HCT116 (cell line): ENCODE results near the gene KRT83. TPM values are rescaled to one million over a fixed set of nuclear protein-coding genes. Genes with fewer than 3 reads are reported as not detected.

Source experiments
- ATAC-seq: fragments of 200-7000 bp; cut with Tn5 transposase; 2 replicates; pipeline ENCODE4 v1.9.1; 2020; ENCODE audit warnings: mild to moderate bottlenecking, moderate library complexity
- BruUV-seq: library from RNA; stranded (reverse); fragments of 400-500 nt; replicated peaks from 2 replicates; lab custom pipeline; 2021; lab: Mats Ljungman, UMichigan
- CTCF ChIA-PET: fragments of 300-600 bp; sonication (Branson Sonifier 250); formaldehyde crosslinking; loops from one replicate; lab custom pipeline; 2021; ENCODE audit warnings: antibody characterized with exemption; lab: Charles Lee
- POLR2A ChIA-PET: fragments of 300-600, 350-600 bp; sonication (Branson Sonifier 250); formaldehyde crosslinking; loops from one replicate; lab custom pipeline; 2021; ENCODE audit warnings: antibody characterized with exemption; lab: Charles Lee
- RAD21 ChIA-PET, 2 experiments: fragments of 300-600 bp; sonication (Branson Sonifier 250); formaldehyde crosslinking; loops; one replicate each; lab custom pipeline; 2023; ENCODE audit warnings: low total read pairs in 2 of 2; ENCODE audit not compliant: uncharacterized antibody in 2 of 2, unreplicated experiment in 2 of 2, low non-redundant PET in 1 of 2; lab: Charles Lee
- DNase-seq: peaks from one replicate; pipeline ENCODE4 v3.0.0-alpha.2; 2010; ENCODE audit warnings: low read depth, low spot score
- H2AFZ ChIP-seq: fragments of 200-600 bp; shearing (Covaris generic), sonication (generic); 2 replicates; pipeline ENCODE4 v1.6.1; 2017; ENCODE audit warnings: low read depth, mixed run types, mixed read lengths, antibody characterized with exemption, low read length; ENCODE audit not compliant: poor library complexity, severe bottlenecking
- H3K27ac ChIP-seq: 2 replicates; pipeline ENCODE4 v1.5.1; 2012; ENCODE audit warnings: low read depth, low read length
- H3K27me3 ChIP-seq: fragments of 200-600 bp; sonication (generic); 2 replicates; pipeline ENCODE4 v1.6.1; 2016; ENCODE audit warnings: mixed run types, low read length, mixed read lengths; ENCODE audit not compliant: insufficient read depth
- H3K36me3 ChIP-seq, 2 experiments: fragments of 200-500 bp in 1 of 2; fragments of 200-600 bp in 1 of 2; sonication (Bioruptor generic) in 1 of 2; sonication (generic) in 1 of 2; 2 replicates each; pipeline versions ENCODE4 v1.5.1 to v1.6.1; 2014 to 2016; ENCODE audit warnings: low read length in 2 of 2, inconsistent platforms in 1 of 2, mixed read lengths in 1 of 2, mixed run types in 1 of 2; ENCODE audit not compliant: insufficient read depth in 2 of 2, control insufficient read depth in 1 of 2
- H3K4me1 ChIP-seq, 2 experiments: fragments of 200-600 bp in 1 of 2; sonication (generic) in 1 of 2; 2 replicates each; pipeline versions ENCODE4 v1.5.1 to v1.6.1; 2012 to 2017; ENCODE audit warnings: low read length in 2 of 2, inconsistent platforms in 1 of 2, mild to moderate bottlenecking in 1 of 2, mixed read lengths in 1 of 2, mixed run types in 1 of 2, moderate library complexity in 1 of 2; ENCODE audit not compliant: insufficient read depth in 2 of 2, control insufficient read depth in 1 of 2
- H3K4me2 ChIP-seq: fragments of 200-600 bp; sonication (generic); 2 replicates; pipeline ENCODE4 v1.6.1; 2017; ENCODE audit warnings: mixed run types, low read length, mixed read lengths
- H3K4me3 ChIP-seq, 2 experiments: fragments of 200-600 bp in 1 of 2; sonication (generic) in 1 of 2; replicated peaks in 1 of 2; 2 replicates each; pipeline ENCODE4 v1.5.1; 2011 to 2016; ENCODE audit warnings: low read length in 2 of 2, control low read depth in 1 of 2, low read depth in 1 of 2, mild to moderate bottlenecking in 1 of 2, mixed read lengths in 1 of 2, mixed run types in 1 of 2
- H3K79me2 ChIP-seq: fragments of 200-600 bp; sonication (generic); 2 replicates; pipeline ENCODE4 v1.6.1; 2017; ENCODE audit warnings: mild to moderate bottlenecking, mixed run types, low read length, moderate library complexity, mixed read lengths; ENCODE audit not compliant: insufficient read depth
- H3K9ac ChIP-seq: fragments of 200-600 bp; sonication (generic); 2 replicates; pipeline ENCODE4 v1.6.1; 2016; ENCODE audit warnings: low read length, mixed read lengths
- H3K9me2 ChIP-seq: fragments of 200-600 bp; sonication (generic), shearing (Covaris generic); 2 replicates; pipeline ENCODE4 v1.6.1; 2017; ENCODE audit warnings: mixed run types, mild to moderate bottlenecking, moderate library complexity; ENCODE audit not compliant: insufficient read depth
- H3K9me3 ChIP-seq, 2 experiments: fragments of 200-500 bp in 1 of 2; fragments of 200-600 bp in 1 of 2; sonication (Bioruptor generic) in 1 of 2; sonication (generic) in 1 of 2; 2 replicates each; pipeline ENCODE4 v1.6.1; 2014 to 2017; ENCODE audit warnings: low read length in 2 of 2, mixed read lengths in 2 of 2, inconsistent platforms in 1 of 2, low read depth in 1 of 2, mild to moderate bottlenecking in 1 of 2, mixed run types in 1 of 2, moderate library complexity in 1 of 2; ENCODE audit not compliant: control insufficient read depth in 1 of 2, insufficient read depth in 1 of 2
- H4K20me1 ChIP-seq: fragments of 200-600 bp; sonication (generic), shearing (Covaris generic); 2 replicates; pipeline ENCODE4 v1.6.1; 2017; ENCODE audit warnings: mixed run types, mild to moderate bottlenecking, moderate library complexity; ENCODE audit not compliant: insufficient read depth
- CEBPB ChIP-seq: IDR thresholded peaks from 2 replicates; pipeline ENCODE4 v1.6.1; 2012; ENCODE audit warnings: low read depth
- EGR1 ChIP-seq: IDR thresholded peaks from 2 replicates; pipeline ENCODE4 v1.6.1; 2012; ENCODE audit warnings: low read depth
- ELF1 ChIP-seq: IDR thresholded peaks from 2 replicates; pipeline ENCODE4 v1.6.1; 2012; ENCODE audit warnings: low read depth, borderline replicate concordance
- EZH2 ChIP-seq: fragments of 200-600 bp; sonication (generic); IDR thresholded peaks from 2 replicates; pipeline ENCODE4 v1.6.1; 2017; ENCODE audit warnings: antibody characterized with exemption, mixed run types
- EZH2phosphoT487 ChIP-seq: fragments of 200-600 bp; IDR thresholded peaks from 2 replicates; pipeline ENCODE4 v1.6.1; 2018; ENCODE audit warnings: antibody characterized with exemption, borderline replicate concordance
- JUND ChIP-seq: IDR thresholded peaks from 2 replicates; pipeline ENCODE4 v1.6.1; 2012
- POLR2AphosphoS5 ChIP-seq: IDR thresholded peaks from 2 replicates; pipeline ENCODE4 v1.6.1; 2011; ENCODE audit warnings: mild to moderate bottlenecking, low read depth, low read length, moderate library complexity
- RAD21 ChIP-seq: IDR thresholded peaks from 2 replicates; pipeline ENCODE4 v1.6.1; 2012; ENCODE audit warnings: low read depth, mild to moderate bottlenecking
- SIN3A ChIP-seq: IDR thresholded peaks from 2 replicates; pipeline ENCODE4 v1.6.1; 2012; ENCODE audit warnings: low read depth
- SP1 ChIP-seq: IDR thresholded peaks from 2 replicates; pipeline ENCODE4 v1.6.1; 2012; ENCODE audit warnings: low read depth
- SRF ChIP-seq: IDR thresholded peaks from 2 replicates; pipeline ENCODE4 v1.6.1; 2012; ENCODE audit warnings: low read depth
- TCF7L2 ChIP-seq: IDR thresholded peaks from 2 replicates; pipeline ENCODE4 v1.7.0; 2011; ENCODE audit warnings: borderline replicate concordance, inconsistent platforms; ENCODE audit not compliant: insufficient read depth, insufficient read length; ENCODE audit errors: extremely low read depth
- ZFX ChIP-seq: fragments of 450-650 bp; IDR thresholded peaks from 2 replicates; pipeline ENCODE4 v1.6.1; 2017
- ZNF274 ChIP-seq: fragments of 200-500 bp; sonication (Bioruptor generic); IDR thresholded peaks from 2 replicates; pipeline ENCODE4 v1.6.1; 2014; ENCODE audit warnings: mild to moderate bottlenecking, low read depth, low read length, inconsistent platforms
- intact Hi-C: fragments of 100-400 bp; cut with micrococcal nuclease; formaldehyde crosslinking; loops from 2 replicates; pipeline ENCODE4 v1.10.0; 2022
- total RNA-seq: library from RNA; stranded (reverse); gene quantifications from one replicate; pipeline ENCODE4 v1.2.1, GENCODE V29; 2021; ENCODE audit not compliant: unreplicated experiment
- TF ChIP-seq, protein P1 (sequence below): IDR thresholded peaks from 2 replicates; pipeline ENCODE4 v1.6.1; 2011; ENCODE audit warnings: mild to moderate bottlenecking, low read length, moderate library complexity; ENCODE audit not compliant: insufficient replicate concordance; ENCODE audit errors: extremely low read depth
- TF ChIP-seq, protein P2 (sequence below), 3 experiments: fragments of 200-600 bp in 1 of 3; sonication (generic) in 1 of 3; IDR thresholded peaks in 2 of 3; conservative IDR thresholded peaks in 1 of 3; 2 replicates each; pipeline ENCODE4 v1.5.1; 2012 to 2017; ENCODE audit warnings: low read depth in 2 of 3, low read length in 2 of 3, antibody characterized with exemption in 1 of 3, borderline replicate concordance in 1 of 3, control low read depth in 1 of 3, mild to moderate bottlenecking in 1 of 3, mixed read lengths in 1 of 3, mixed run types in 1 of 3, moderate library complexity in 1 of 3; ENCODE audit not compliant: insufficient read depth in 1 of 3
- TF ChIP-seq, protein P3 (sequence below): IDR thresholded peaks from 2 replicates; pipeline ENCODE4 v1.6.1; 2012
- TF ChIP-seq, protein P4 (sequence below): IDR thresholded peaks from 2 replicates; pipeline ENCODE4 v1.6.1; 2012

Gene KRT83
- total RNA-seq, 1 experiment from 2014 or later: not detected

DNA sequence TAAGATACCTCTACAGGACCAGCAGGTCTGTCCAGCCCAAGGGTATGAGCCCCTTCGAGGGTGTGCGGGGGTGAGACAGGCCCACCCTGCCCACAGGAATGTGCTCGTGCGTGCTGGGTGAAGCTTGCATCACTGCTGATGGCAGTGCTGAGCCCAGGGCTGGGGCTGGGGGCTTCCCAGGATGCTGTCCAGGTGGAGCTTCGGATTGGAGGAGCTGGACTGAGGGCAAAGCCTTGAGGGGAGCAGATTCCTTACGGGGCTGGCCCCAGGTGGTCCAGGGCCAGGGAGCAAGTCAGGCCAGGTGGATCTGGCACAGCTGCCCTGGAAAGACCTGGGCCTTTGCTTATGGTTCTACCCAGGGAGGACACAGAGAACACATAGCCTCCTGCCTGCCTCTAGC lies 48.6 kb upstream of the KRT83 start (continued):
- TF ChIP-seq, protein P1, sequence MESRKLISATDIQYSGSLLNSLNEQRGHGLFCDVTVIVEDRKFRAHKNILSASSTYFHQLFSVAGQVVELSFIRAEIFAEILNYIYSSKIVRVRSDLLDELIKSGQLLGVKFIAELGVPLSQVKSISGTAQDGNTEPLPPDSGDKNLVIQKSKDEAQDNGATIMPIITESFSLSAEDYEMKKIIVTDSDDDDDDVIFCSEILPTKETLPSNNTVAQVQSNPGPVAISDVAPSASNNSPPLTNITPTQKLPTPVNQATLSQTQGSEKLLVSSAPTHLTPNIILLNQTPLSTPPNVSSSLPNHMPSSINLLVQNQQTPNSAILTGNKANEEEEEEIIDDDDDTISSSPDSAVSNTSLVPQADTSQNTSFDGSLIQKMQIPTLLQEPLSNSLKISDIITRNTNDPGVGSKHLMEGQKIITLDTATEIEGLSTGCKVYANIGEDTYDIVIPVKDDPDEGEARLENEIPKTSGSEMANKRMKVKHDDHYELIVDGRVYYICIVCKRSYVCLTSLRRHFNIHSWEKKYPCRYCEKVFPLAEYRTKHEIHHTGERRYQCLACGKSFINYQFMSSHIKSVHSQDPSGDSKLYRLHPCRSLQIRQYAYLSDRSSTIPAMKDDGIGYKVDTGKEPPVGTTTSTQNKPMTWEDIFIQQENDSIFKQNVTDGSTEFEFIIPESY: no peak
- no peak for TF ChIP-seq POLR2AphosphoS5

DNA sequence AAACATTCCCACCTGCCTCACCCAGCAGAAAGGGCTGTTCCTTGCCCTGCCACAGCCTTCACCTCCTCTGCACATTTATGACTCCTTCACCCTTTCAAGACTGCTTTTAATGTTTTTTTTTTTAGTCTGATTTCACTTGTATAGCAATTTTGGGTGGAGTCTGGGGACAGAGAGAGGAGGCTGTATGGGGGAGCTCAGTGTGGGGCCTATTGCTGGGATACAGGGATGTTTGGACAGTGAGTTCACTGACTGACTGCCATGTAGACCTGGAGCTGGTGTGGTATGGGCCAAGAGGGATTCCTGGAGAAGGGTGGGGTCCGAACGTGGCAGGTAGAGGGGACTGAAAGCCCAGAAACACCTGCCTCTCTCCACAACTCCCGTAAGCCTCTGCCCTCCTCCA lies 48.0 kb upstream of the KRT83 start:
- DNase-seq (no peak), ATAC-seq (no peak)
- Histone ChIP-seq H4K20me1 (no peaks in the 10 kb centered on the region), H2AFZ (no peak overlapping the region), H3K4me2 (no peak overlapping the region), H3K4me1 (peaks cover 0 to 2% of the 10 kb centered on the region in 2 experiments; a peak in 1 of 4 replicates), H3K9ac (no peak overlapping the region), H3K27ac (no peak overlapping the region), H3K79me2 (no peaks in the 10 kb centered on the region), H3K9me3 (peaks cover 0 to 7% of the 10 kb centered on the region in 2 experiments; a peak in 1 of 4 replicates), H3K9me2 (no peaks in the 10 kb centered on the region), H3K4me3 (no peak overlapping the region), H3K36me3 (no peaks in the 10 kb centered on the region), H3K27me3 (no peaks in the 10 kb centered on the region)
- CTCF ChIA-PET: interaction anchor here (1.0 to 1.2 kb wide), 2 partner anchors 225 to 501 kb away, joined by 3 to 5 read pairs; no protein-coding TSS in a partner anchor
- TF ChIP-seq, protein P2, sequence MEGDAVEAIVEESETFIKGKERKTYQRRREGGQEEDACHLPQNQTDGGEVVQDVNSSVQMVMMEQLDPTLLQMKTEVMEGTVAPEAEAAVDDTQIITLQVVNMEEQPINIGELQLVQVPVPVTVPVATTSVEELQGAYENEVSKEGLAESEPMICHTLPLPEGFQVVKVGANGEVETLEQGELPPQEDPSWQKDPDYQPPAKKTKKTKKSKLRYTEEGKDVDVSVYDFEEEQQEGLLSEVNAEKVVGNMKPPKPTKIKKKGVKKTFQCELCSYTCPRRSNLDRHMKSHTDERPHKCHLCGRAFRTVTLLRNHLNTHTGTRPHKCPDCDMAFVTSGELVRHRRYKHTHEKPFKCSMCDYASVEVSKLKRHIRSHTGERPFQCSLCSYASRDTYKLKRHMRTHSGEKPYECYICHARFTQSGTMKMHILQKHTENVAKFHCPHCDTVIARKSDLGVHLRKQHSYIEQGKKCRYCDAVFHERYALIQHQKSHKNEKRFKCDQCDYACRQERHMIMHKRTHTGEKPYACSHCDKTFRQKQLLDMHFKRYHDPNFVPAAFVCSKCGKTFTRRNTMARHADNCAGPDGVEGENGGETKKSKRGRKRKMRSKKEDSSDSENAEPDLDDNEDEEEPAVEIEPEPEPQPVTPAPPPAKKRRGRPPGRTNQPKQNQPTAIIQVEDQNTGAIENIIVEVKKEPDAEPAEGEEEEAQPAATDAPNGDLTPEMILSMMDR (IDR thresholded peaks at IDR 0.05 in 2 of 3, conservative IDR thresholded peaks at IDR 0.05 in 1 of 3; ENCODE audit: borderline replicate concordance in 1 of 3, insufficient read depth in 1 of 3, low read depth in 2 of 3, low read length in 2 of 3): no peak
- TF ChIP-seq, protein P3, sequence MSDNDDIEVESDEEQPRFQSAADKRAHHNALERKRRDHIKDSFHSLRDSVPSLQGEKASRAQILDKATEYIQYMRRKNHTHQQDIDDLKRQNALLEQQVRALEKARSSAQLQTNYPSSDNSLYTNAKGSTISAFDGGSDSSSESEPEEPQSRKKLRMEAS: no peak
- no peak for TF ChIP-seq ZNF274
- TF ChIP-seq, protein P1: no peak
- no peak for TF ChIP-seq JUND
- no peak for TF ChIP-seq EZH2phosphoT487
- TF ChIP-seq EGR1: no peak
- no peak for TF ChIP-seq ELF1
- TF ChIP-seq SP1: no peak
- no peak for TF ChIP-seq RAD21
- no peak for TF ChIP-seq SIN3A
- TF ChIP-seq ZFX: no peak
- TF ChIP-seq EZH2: no peak
- TF ChIP-seq, protein P4, sequence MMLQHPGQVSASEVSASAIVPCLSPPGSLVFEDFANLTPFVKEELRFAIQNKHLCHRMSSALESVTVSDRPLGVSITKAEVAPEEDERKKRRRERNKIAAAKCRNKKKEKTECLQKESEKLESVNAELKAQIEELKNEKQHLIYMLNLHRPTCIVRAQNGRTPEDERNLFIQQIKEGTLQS: no peak
- TF ChIP-seq CEBPB: no peak
- no peak for TF ChIP-seq TCF7L2
- no peak for TF ChIP-seq SRF
- TF ChIP-seq POLR2AphosphoS5: no peak
- intact Hi-C loops: no loop called here
- POLR2A ChIA-PET: no interaction called here
- no TSS peak for BruUV-seq
- RAD21 ChIA-PET: no interaction called here
